DND-41 (cell line): ENCODE data around the gene TNN.

Experiments used
- ATAC-seq: fragments of 200-7000 bp; cut with Tn5 transposase; 3 replicates; pipeline ENCODE4 v1.9.1; 2021; ENCODE audit warnings: low read depth; ENCODE audit not compliant: insufficient read depth
- DNase-seq: peaks from one replicate; pipeline ENCODE4 v3.0.0-alpha.2; 2020
- H2AFZ ChIP-seq: 2 replicates; pipeline ENCODE4 v1.6.0; 2012; ENCODE audit warnings: low read depth, low read length
- H3K27ac ChIP-seq: 2 replicates; pipeline ENCODE4 v1.5.1; 2012; ENCODE audit warnings: low read length, inconsistent platforms
- H3K27me3 ChIP-seq: fragments of 200-600 bp; sonication (generic); 2 replicates; pipeline ENCODE4 v1.6.0; 2012; ENCODE audit warnings: low read length, mild to moderate bottlenecking, inconsistent platforms; ENCODE audit not compliant: insufficient read depth, poor library complexity
- H3K36me3 ChIP-seq: 2 replicates; pipeline ENCODE4 v1.5.1; 2012; ENCODE audit warnings: low read length, inconsistent platforms; ENCODE audit not compliant: insufficient read depth
- H3K4me1 ChIP-seq: 2 replicates; pipeline ENCODE4 v1.5.1; 2012; ENCODE audit warnings: mild to moderate bottlenecking, low read length; ENCODE audit not compliant: insufficient read depth
- H3K4me2 ChIP-seq: 2 replicates; pipeline ENCODE4 v1.6.0; 2012; ENCODE audit warnings: mild to moderate bottlenecking, moderate library complexity, low read length, inconsistent platforms; ENCODE audit not compliant: insufficient read depth
- H3K4me3 ChIP-seq, 2 experiments: fragments of 200-600 bp in 1 of 2; shearing (Covaris generic) in 1 of 2; 2 replicates each; pipeline ENCODE4 v1.5.1; 2012 to 2016; ENCODE audit warnings: inconsistent platforms in 2 of 2, low read length in 2 of 2, mild to moderate bottlenecking in 2 of 2, low read depth in 1 of 2, moderate library complexity in 1 of 2
- H3K79me2 ChIP-seq: 2 replicates; pipeline ENCODE4 v1.6.0; 2012; ENCODE audit warnings: low read length, inconsistent platforms; ENCODE audit not compliant: insufficient read depth
- H3K9ac ChIP-seq: 2 replicates; pipeline ENCODE4 v1.6.0; 2012; ENCODE audit warnings: low read depth, mild to moderate bottlenecking, inconsistent platforms, low read length, moderate library complexity
- H3K9me3 ChIP-seq: 2 replicates; pipeline ENCODE4 v1.5.1; 2012; ENCODE audit warnings: low read length, moderate library complexity, mild to moderate bottlenecking, inconsistent platforms; ENCODE audit not compliant: insufficient read depth, severe bottlenecking
- H4K20me1 ChIP-seq: 2 replicates; pipeline ENCODE4 v1.6.0; 2012; ENCODE audit warnings: low read length; ENCODE audit not compliant: insufficient read depth
- EZH2 ChIP-seq: IDR thresholded peaks from 3 replicates; pipeline ENCODE4 v1.6.1; 2012; ENCODE audit warnings: borderline replicate concordance, low read depth, mild to moderate bottlenecking, moderate library complexity, low read length, inconsistent platforms; ENCODE audit not compliant: severe bottlenecking
- TF ChIP-seq, protein P1 (sequence below): IDR thresholded peaks from 2 replicates; pipeline ENCODE4 v1.5.1; 2012; ENCODE audit warnings: borderline replicate concordance, low read length, moderate library complexity, mild to moderate bottlenecking; ENCODE audit not compliant: poor library complexity, severe bottlenecking; ENCODE audit errors: extremely low read depth

TNN gene

GRCh38 chr1:175094626-175095025 is 27.0 kb downstream of the TNN start:
- H3K27ac ChIP-seq = no peak overlapping the region
- no peak overlapping the region for H2AFZ ChIP-seq
- no peaks in the 10 kb centered on the region for H3K27me3 ChIP-seq
- no peaks in the 10 kb centered on the region for H3K36me3 ChIP-seq
- no peak overlapping the region for H3K4me2 ChIP-seq
- H3K4me1 ChIP-seq = no peaks in the 10 kb centered on the region
- no peak for DNase-seq
- no peak overlapping the region for H3K4me3 ChIP-seq
- H3K79me2 ChIP-seq = no peaks in the 10 kb centered on the region
- no peaks in the 10 kb centered on the region for H4K20me1 ChIP-seq
- TF ChIP-seq, protein P1, sequence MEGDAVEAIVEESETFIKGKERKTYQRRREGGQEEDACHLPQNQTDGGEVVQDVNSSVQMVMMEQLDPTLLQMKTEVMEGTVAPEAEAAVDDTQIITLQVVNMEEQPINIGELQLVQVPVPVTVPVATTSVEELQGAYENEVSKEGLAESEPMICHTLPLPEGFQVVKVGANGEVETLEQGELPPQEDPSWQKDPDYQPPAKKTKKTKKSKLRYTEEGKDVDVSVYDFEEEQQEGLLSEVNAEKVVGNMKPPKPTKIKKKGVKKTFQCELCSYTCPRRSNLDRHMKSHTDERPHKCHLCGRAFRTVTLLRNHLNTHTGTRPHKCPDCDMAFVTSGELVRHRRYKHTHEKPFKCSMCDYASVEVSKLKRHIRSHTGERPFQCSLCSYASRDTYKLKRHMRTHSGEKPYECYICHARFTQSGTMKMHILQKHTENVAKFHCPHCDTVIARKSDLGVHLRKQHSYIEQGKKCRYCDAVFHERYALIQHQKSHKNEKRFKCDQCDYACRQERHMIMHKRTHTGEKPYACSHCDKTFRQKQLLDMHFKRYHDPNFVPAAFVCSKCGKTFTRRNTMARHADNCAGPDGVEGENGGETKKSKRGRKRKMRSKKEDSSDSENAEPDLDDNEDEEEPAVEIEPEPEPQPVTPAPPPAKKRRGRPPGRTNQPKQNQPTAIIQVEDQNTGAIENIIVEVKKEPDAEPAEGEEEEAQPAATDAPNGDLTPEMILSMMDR = no peak
- no peak for TF ChIP-seq EZH2
- H3K9me3 ChIP-seq = no peaks in the 10 kb centered on the region
- no peak for ATAC-seq
- H3K9ac ChIP-seq = no peak overlapping the region

- DNase-seq (no peak), ATAC-seq (no peak)
- no peaks in the 10 kb centered on the region for H3K27me3 ChIP-seq
- no peaks in the 10 kb centered on the region for H3K36me3 ChIP-seq
- TF ChIP-seq EZH2 = no peak
- TF ChIP-seq, protein P1 = no peak
- H3K79me2 ChIP-seq = no peaks in the 10 kb centered on the region
- no peak overlapping the region for H2AFZ ChIP-seq
- H3K27ac ChIP-seq = no peak overlapping the region
- H3K4me3 ChIP-seq = no peak overlapping the region
- no peak overlapping the region for H3K9ac ChIP-seq
- H4K20me1 ChIP-seq = no peaks in the 10 kb centered on the region
- H3K4me1 ChIP-seq = no peaks in the 10 kb centered on the region
- no peak overlapping the region for H3K4me2 ChIP-seq
- no peaks in the 10 kb centered on the region for H3K9me3 ChIP-seq
Measured at GRCh38 chr1:175095069-175095468, 27.4 kb downstream of the TNN start.

GRCh38 chr1:175095978-175096607 is 28.5 kb downstream of the TNN start:
- H3K27me3 ChIP-seq = no peaks in the 10 kb centered on the region
- DNase-seq = no peak
- no peaks in the 10 kb centered on the region for H3K9me3 ChIP-seq
- H4K20me1 ChIP-seq = no peaks in the 10 kb centered on the region
- ATAC-seq = no peak
- no peak overlapping the region for H2AFZ ChIP-seq
- H3K4me1 ChIP-seq = no peaks in the 10 kb centered on the region
- TF ChIP-seq, protein P1 = no peak
- TF ChIP-seq EZH2 = no peak
- no peak overlapping the region for H3K4me2 ChIP-seq
- H3K27ac ChIP-seq = no peak overlapping the region
- H3K36me3 ChIP-seq = no peaks in the 10 kb centered on the region
- no peaks in the 10 kb centered on the region for H3K79me2 ChIP-seq
- H3K9ac ChIP-seq = no peak overlapping the region
- no peak overlapping the region for H3K4me3 ChIP-seq
